ENCODE data around the gene DAB2IP. TPM values are rescaled to one million over a fixed set of nuclear protein-coding genes. Genes with fewer than 3 reads are reported as not detected.

DAB2IP gene
- total RNA-seq, 2 donors from 2014 or later, result 70.7 to 71.0 TPM

DNA sequence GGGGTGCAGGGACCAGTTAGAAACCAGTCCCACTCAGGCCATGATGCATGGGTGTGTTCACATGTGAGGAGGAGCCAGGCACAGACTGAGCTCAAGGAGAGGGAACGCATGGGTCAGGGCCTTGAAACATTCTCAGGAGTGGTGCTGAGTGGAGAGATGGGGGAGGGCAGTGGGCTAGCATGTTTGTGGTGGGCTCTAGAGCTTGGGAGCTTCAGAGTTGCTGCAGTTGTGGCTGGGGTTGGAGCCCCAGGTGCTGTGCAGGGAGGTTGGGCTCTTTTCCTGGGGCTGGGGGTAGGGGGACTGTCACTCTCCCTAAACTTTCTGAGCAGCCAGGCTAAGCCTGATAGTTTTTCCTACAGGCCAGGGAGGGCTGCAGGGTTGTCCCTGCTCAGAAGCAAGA, 95.4 kb downstream of the DAB2IP start:
- Histone ChIP-seq H3K9me3 (ENCODE audit: control insufficient read depth, low read length) (no peaks in the 10 kb centered on the region), H3K4me3 (ENCODE audit: low read length) (no peak overlapping the region), H3K9ac (ENCODE audit: extremely low read depth, low read length, poor library complexity, severe bottlenecking) (no peak overlapping the region), H3K27ac (ENCODE audit: low read depth, low read length) (no peak overlapping the region), H3K27me3 (ENCODE audit: control insufficient read depth, insufficient read depth, low read length, poor library complexity, severe bottlenecking) (no peaks in the 10 kb centered on the region), H3K4me1 (ENCODE audit: control insufficient read depth, insufficient read depth, low read length) (peaks cover 27% of the 10 kb centered on the region), H3K36me3 (ENCODE audit: control insufficient read depth, insufficient read depth, low read length) (no peaks in the 10 kb centered on the region)
- H3K4me3 Mint-ChIP-seq, result no peak overlapping the region
- H3K27ac Mint-ChIP-seq, result no peak overlapping the region
- WGBS, 2 experiments (ENCODE audit: insufficient coverage in 1 of 2, insufficient read length in 1 of 2), result 83% methylated on average over 1 of the region's 1 CpG
- H3K9me3 Mint-ChIP-seq, result no peaks in the 10 kb centered on the region
- no peaks in the 10 kb centered on the region for H3K27me3 Mint-ChIP-seq (ENCODE audit: insufficient read depth)
- DNase-seq, result no peak
- peaks cover 29% of the 10 kb centered on the region for H3K4me1 Mint-ChIP-seq
- TF ChIP-seq, protein P1, sequence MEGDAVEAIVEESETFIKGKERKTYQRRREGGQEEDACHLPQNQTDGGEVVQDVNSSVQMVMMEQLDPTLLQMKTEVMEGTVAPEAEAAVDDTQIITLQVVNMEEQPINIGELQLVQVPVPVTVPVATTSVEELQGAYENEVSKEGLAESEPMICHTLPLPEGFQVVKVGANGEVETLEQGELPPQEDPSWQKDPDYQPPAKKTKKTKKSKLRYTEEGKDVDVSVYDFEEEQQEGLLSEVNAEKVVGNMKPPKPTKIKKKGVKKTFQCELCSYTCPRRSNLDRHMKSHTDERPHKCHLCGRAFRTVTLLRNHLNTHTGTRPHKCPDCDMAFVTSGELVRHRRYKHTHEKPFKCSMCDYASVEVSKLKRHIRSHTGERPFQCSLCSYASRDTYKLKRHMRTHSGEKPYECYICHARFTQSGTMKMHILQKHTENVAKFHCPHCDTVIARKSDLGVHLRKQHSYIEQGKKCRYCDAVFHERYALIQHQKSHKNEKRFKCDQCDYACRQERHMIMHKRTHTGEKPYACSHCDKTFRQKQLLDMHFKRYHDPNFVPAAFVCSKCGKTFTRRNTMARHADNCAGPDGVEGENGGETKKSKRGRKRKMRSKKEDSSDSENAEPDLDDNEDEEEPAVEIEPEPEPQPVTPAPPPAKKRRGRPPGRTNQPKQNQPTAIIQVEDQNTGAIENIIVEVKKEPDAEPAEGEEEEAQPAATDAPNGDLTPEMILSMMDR (conservative IDR thresholded peaks at IDR 0.05), result no peak
- H3K36me3 Mint-ChIP-seq (ENCODE audit: low read depth), result no peaks in the 10 kb centered on the region

DNA sequence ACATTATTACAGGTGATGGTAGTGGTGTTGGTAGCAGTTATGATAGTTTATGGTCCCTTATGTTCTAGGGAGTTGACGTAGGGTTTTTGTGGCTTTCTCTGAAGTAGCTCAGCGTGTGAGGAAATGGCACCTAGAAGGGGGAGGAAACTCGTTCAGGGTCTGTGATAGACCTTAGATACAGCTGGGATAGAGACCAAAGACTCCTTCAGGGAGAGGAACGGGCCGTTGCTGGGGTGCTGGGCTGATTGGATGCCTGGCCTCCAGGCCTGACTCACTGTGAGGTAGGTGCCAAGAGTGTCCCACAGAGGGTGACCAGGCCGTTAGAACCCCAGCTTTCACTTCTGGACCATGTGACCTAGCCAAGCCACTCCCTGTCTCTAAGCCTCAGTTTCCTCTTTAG, 96.6 kb downstream of the DAB2IP start:
- no peaks in the 10 kb centered on the region for H3K27me3 ChIP-seq (ENCODE audit: control insufficient read depth, insufficient read depth, low read length, poor library complexity, severe bottlenecking)
- Mint-ChIP-seq H3K27me3 (ENCODE audit: insufficient read depth) (no peaks in the 10 kb centered on the region), H3K4me3 (no peak overlapping the region), H3K9me3 (no peaks in the 10 kb centered on the region), H3K4me1 (peaks cover 29% of the 10 kb centered on the region), H3K27ac (no peak overlapping the region), H3K36me3 (ENCODE audit: low read depth) (no peaks in the 10 kb centered on the region)
- peaks cover 27% of the 10 kb centered on the region for H3K4me1 ChIP-seq (ENCODE audit: control insufficient read depth, insufficient read depth, low read length)
- DNase-seq, result no peak
- H3K36me3 ChIP-seq (ENCODE audit: control insufficient read depth, insufficient read depth, low read length), result no peaks in the 10 kb centered on the region
- H3K4me3 ChIP-seq (ENCODE audit: low read length), result no peak overlapping the region
- no peak overlapping the region for H3K9ac ChIP-seq (ENCODE audit: extremely low read depth, low read length, poor library complexity, severe bottlenecking)
- WGBS, 2 experiments (ENCODE audit: insufficient coverage in 1 of 2, insufficient read length in 1 of 2), result 93 to 97% methylated on average over 5 to 6 of the region's 6 CpGs
- H3K27ac ChIP-seq (ENCODE audit: low read depth, low read length), result no peak overlapping the region
- TF ChIP-seq, protein P1 (conservative IDR thresholded peaks at IDR 0.05), result no peak
- no peaks in the 10 kb centered on the region for H3K9me3 ChIP-seq (ENCODE audit: control insufficient read depth, low read length)

DNA sequence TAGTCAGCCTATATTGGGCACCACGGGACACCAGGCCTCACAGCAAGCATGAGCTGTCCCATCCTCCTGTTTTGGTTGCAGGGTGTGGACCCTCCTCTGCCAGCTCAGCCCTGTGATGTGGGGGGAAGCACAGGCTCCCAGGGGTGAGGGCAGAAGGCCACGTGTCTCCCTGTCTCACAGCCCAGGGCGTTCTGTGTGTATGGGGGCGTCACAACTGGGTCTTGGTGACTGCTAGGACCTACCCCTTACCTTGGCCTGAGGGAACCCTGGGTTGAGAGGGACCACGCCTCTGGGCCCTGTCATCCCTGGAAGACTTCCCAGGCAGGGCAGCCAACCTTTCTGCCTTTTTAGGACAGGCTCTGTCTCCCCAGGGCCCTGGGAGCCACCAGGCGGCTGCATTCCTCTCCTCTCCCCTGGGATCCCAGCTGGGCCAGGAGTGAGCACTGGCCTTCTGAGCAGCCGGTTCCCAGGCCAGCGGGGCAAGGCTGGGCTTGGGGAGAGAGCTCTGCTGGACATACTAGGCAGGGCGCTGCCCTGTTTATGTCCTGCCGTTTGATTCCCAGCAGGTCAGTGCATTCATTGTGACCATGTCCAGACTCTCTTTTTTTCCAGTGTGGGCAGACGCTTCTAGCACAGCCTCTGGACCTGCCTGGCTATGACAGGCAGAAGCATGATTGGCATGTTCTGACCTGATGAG, 97.4 kb downstream of the DAB2IP start:
- TF ChIP-seq, protein P1 (conservative IDR thresholded peaks at IDR 0.05), result no peak
- H3K27me3 Mint-ChIP-seq (ENCODE audit: insufficient read depth), result no peaks in the 10 kb centered on the region
- no peak overlapping the region for H3K27ac Mint-ChIP-seq
- Histone ChIP-seq H3K4me1 (ENCODE audit: control insufficient read depth, insufficient read depth, low read length) (peaks cover 23% of the 10 kb centered on the region), H3K27ac (ENCODE audit: low read depth, low read length) (no peak overlapping the region), H3K9ac (ENCODE audit: extremely low read depth, low read length, poor library complexity, severe bottlenecking) (no peak overlapping the region), H3K9me3 (ENCODE audit: control insufficient read depth, low read length) (no peaks in the 10 kb centered on the region), H3K36me3 (ENCODE audit: control insufficient read depth, insufficient read depth, low read length) (no peaks in the 10 kb centered on the region), H3K27me3 (ENCODE audit: control insufficient read depth, insufficient read depth, low read length, poor library complexity, severe bottlenecking) (no peaks in the 10 kb centered on the region), H3K4me3 (ENCODE audit: low read length) (no peak overlapping the region)
- H3K4me3 Mint-ChIP-seq, result no peak overlapping the region
- H3K36me3 Mint-ChIP-seq (ENCODE audit: low read depth), result no peaks in the 10 kb centered on the region
- H3K9me3 Mint-ChIP-seq, result no peaks in the 10 kb centered on the region
- H3K4me1 Mint-ChIP-seq, result peaks cover 29% of the 10 kb centered on the region
- no peak for DNase-seq
- WGBS, 2 experiments (ENCODE audit: insufficient coverage in 1 of 2, insufficient read length in 1 of 2), result 90 to 94% methylated on average over 7 to 11 of the region's 11 CpGs
